Measurements from ENCODE around the gene CBLL1.

DNA sequence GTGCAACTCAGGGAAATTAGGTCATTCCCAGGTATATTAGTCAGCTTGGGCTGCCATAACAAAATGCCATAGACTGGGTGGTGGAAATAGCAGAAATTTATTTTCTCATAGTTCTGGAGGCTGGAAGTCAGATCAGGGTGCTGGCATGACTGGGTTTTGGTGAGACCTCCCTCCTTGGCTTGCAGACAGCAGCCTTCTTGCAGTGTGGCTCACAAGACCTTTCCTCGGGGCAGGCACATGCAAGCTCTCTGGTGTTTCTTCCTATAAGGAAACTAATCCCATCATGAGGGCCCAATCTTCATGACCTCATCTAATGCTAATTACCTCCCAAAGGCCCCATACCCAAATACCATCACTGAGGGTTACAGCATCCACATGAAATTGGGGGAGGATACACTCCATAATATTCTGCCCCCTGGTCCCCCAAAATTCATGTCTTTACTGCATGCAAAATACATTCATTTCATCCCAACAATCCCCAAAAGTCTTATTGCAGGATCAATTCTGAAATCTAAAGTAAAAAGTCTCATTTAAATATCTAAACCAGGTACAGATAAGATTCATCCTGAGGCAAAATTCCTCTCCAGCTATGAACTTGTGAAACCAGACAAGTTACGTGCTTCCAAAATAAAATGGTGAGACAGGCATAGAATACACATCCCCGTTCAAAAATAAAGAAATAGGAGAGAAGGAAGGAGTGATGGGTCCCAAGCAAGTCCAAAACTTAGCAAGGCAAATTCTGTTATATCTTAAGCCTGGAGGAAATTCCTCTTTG, 17.4 kb upstream of the CBLL1 start:
- TF ChIP-seq EZH2 (IDR thresholded peaks at IDR 0.05; ENCODE audit: borderline replicate concordance, insufficient read depth, low read depth, low read length, poor library complexity, severe bottlenecking) (no peak), CTCF (IDR thresholded peaks at IDR 0.05) (no peak)

All from B cell (primary cell).